GM19351 (cell line): Measurements from ENCODE around the gene SLC28A3.
A peak's percentile ranks its signal among the peaks of the same experiment; 100 is the strongest.

Source experiments
- ATAC-seq: cut with Tn5 transposase; IDR thresholded peaks from one replicate; pipeline ENCODE4 v1.9.1; 2021; ENCODE audit warnings: mild to moderate bottlenecking, moderate library complexity; ENCODE audit not compliant: unreplicated experiment

The SLC28A3 gene

DNA sequence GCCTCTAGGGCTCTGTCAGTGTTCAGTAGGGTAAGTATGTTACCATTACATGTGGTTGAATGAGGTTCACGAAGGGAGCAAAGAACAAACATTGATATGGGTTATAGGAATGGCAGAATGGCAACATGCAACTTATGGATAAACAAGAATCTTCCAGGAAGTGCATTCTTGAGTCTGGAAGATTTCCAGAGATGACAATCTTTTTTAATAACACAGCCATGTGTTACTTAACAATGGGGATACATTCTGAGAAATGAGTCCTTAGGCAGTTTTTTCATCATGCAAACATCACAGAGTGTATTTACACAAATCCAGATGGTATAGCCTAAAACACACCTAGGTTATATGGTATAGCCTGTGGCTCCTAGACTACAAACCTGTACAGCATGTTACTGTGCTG lies 9.1 kb upstream of the SLC28A3 start:
- no peak for ATAC-seq

DNA sequence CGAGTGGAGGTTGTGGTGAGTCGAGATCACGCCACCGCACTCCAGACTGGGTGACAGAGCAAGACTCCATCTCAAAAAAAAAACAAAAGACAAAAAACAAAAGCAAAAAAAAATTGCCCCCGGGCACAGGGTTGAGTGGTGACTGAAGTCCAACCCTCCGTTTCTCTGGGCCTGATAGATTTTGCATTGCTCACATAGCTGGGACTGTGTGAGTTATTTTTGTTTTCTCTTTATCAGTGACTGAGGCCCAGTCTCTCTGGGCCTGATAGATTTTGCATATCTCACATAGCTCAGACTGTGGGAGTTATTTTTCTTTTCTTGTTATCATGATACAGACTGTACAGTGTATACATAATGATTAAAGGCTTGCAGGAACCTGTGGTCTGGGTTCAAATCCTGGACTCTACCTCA lies 2.6 kb upstream of the SLC28A3 start:
- ATAC-seq, result no peak

DNA sequence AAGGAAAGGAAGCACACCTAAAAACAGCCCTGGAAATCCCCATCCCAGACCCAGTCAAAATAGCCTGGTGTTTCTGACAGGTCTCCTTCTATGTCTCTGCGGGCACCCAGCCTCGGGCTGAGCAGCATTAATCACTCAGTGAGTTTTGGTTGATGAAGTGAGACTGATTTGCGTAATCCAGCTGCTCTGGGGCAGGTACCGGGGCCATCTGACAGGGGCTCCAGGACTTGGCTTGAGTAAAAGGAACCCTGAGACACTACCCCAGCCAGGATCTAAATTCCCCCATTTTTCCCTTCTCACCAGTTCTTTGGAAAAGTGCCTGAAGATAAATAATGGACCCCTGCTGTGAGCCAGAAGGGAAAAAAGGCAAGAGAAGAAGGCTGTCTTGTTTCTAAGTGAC lies 596 bp downstream of the SLC28A3 start:
- no peak for ATAC-seq

DNA sequence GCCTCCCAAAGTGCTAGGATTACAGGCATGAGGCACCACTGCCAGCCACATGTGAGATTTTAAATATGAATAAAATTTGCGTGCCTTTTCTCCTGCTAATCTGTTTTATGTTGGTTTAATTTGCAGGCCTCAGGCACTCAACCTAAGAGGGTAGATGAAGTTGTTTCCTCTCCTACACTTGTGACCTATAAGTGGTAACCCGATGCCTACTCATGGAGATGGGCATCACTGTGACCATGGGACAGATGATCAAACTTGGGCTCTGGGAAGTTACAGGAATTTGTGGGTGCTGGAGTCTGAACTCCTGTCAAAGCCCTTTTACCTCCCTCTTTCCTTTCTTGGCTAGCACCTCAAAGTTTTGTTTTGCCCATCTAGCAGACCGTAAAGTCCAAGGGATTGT lies 1.1 kb downstream of the SLC28A3 start:
- ATAC-seq, result no peak

DNA sequence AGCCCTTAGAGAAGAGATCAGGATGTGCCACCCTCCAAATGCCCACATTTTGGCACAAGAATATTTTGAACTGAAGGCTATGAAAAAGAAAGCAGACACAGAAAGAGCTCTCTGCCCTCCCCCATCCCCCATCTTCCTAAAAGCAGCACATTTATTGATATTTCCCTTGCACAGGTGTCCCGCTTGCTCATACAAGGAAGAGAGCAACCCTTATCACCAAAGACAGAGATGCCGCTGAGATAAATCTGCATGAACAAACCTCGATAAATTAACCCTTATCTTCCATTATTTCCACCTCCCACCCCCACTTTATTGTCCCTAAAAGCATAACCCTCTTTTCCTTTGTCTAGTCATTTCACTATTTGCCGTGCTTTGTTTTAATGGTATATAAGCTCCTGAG lies 1.8 kb downstream of the SLC28A3 start:
- no peak for ATAC-seq

DNA sequence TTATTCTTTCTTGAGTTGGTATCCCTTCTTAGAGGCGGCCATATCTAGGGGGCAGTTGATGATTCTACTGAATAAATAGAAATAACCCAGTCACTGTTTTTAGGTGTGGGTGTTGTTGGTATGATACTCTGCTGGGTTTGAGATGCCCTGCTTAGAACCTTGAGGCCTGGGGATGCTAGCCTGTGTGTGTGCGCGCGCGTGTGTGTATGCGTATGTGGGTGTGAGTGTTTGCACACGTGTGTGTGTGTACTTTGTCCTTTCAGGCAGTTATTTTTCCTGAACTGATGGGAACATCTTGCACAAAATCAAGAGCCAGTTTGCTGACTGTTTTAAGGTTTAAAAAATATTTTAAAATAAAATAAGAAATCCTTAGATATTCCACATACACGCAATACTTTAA lies 3.3 kb downstream of the SLC28A3 start:
- ATAC-seq, result no peak

DNA sequence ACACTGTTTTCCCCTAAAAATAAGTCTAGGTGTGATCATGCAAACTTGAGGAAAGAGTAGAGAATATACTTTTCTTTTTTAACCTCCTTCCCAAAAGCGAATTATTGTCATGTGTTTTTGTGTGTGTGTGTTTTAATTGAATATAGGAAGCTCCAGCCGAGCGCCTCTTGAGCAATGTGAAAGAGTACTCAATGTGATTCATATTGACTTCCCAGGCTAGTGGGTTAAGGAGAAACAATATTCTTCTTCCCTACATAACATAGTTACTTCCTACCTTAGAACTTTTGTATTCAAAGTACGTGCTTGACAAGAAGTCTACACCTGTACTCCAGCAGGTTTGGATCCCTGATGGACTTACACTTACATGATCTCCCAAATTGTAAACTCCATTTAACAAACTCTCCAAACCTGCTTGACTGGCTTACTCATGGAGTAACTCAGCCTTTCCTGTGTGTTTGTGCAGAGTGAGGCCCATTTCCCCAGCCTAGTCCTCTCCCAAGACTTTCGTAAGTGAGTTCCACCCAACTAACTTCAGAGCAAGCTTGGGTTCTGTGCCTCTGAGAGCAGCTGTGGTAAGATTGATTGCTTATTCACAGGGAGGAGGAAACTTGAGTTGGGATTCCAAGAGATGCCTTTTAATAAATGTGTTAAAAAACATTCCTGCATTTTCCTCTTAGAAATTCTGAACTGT lies 9.3 kb downstream of the SLC28A3 start:
- no peak for ATAC-seq

DNA sequence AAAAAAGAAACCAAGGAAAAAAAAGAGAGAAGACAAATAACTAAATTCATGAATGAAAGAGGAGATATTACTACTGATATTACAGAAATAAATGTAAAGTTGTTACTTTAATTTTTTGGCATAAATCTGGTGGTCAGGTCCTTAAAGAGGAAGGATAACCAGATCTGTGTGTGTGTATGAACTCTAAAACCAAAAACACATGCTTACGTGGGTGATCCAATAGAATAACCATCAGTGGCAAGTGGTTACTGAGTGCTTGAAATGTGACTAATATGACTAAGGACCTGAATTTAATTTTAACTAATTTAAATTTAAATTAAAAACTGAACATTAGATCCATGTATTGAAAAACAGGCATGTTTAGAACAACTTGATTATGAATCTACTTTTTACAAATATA lies 10.3 kb downstream of the SLC28A3 start:
- no peak for ATAC-seq

DNA sequence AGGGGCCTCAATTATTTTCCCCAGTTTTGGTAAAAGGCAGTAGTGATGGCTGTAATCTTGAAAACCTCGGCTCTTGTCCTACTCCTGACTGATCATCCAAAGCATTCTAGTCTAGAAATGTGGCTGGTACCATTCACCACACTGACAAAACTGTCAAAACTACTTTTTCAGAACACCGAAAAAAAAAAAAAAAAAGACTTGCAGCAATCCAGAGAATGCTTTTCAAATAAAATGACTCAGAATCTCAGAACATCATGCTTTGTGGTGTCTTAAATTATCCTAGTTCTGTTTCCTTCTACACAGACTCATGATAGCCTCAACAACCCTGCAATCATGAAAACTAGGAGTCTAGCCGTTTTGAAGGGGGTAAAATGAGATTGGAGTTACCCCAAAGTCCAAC lies 13.4 kb downstream of the SLC28A3 start:
- ATAC-seq, result no peak

DNA sequence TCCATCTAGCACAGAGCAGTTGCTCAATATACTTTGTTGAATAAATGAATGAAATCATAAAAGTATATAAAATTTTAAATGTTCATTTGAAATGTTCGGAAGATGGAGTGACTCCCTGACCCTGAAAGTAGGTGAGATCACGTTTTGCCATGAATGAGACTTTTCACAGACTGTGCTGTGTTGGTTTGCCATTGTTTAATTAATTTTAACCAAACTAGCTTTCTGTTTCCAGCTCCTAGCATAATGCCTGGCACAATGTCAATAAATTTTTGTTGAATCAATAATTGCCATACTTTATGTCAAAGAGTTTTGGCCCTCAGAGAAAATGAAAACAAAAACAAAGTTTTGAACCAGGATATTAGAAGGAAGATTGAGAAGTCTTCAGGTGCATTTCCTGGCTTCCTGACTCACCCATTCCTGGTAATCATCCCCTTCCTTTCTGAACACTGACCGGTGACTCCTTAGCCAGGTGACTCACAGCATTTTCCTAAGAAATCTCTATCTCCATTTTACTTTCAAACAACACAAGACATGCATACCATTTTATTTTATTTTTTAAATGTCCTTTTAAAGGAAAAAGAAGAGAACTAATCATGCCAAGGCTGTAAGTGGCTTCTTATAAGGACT lies 15.1 kb downstream of the SLC28A3 start:
- ATAC-seq, result no peak

DNA sequence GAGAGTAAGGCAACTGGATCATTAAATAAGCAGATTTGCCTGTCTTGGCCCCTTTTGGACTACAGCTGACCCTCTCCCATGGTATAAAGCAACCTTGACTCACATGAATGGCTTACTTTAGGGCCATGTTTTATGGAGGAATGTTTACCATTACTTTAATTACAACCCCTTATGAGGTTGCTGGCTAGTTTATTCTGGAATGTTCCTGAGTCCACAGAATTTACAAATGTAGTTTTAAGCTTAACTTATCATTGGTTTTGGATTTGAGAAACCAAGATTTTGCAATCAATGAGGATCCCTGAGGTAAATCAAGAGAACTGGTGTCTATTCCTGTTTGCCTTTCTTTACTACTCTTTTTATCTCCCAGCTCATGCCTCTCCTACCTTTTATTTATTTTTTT lies 15.7 kb downstream of the SLC28A3 start:
- no peak for ATAC-seq

DNA sequence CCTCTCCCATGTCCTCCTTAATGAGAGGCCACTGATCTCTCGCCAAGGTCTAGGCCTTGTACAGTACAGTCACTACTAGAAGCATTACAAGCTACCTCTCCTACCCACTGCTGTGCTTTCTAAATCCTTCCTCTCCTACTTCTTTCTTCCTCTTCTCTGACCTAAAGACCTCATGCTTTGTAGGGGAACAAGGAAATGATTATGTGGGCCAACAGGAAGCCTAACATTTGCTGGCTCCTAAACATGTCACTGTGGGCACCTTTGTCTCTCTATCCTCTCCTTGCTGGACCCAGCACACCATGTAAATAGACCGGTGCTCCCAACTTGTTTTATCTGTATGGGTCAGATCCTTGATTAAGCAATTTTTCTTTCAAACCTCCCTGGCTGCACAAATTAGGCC lies 16.7 kb downstream of the SLC28A3 start:
- no peak for ATAC-seq

DNA sequence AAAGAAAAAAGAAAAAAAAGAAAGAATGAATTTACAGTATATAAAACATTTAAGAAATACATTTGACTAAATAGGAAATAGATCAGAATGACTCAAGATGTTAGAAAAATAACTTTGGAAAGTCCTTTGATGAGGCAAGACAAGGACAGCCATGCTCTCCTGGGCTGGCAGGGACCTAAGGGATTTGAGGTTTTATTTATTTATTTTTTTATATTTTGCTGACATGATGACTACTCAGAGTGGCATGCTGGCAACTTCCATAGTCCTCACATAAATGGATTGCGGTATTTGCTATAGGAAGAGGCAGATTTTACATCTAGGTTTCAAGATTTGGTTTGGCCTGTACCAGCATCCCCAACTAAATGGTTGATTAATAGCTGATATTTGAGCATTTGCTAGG lies 17.7 kb downstream of the SLC28A3 start:
- no peak for ATAC-seq

DNA sequence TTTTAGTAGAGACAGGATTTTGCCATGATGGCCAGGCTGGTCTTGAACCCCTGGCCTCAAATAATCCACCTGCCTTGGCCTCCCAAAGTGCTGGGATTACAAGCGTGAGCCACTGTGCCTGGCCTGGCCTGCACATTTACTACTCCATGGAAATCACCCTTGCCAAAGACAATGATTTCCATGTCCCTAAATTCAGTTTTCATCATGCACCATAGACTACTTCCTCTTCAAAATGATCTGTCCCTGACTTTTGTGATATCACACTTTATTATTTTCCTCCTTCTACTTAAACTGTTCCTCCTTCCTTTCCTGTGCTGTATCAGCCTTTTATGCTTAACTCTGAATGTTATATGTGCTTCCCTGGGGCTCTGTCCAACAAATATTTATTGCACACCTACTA lies 20.3 kb downstream of the SLC28A3 start:
- no peak for ATAC-seq

DNA sequence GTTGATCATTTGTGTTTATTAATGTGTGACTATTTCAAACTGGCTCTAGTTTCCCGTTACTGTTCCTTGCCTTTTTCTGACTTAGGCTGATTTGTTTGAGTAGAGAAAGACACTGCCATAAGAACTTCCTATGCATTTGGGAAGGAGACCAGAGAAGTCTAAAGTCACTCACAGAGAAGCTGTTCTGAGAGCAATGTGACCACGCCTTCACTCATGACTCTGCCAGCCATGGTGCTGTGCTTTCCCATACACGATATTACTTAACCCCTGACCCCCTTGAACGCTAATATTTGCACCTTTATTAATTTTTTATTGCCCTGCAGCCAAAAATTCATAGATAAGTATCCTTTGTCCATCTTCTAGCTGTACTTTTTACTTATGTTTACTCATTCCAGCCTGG lies 20.9 kb downstream of the SLC28A3 start:
- ATAC-seq, result no peak

DNA sequence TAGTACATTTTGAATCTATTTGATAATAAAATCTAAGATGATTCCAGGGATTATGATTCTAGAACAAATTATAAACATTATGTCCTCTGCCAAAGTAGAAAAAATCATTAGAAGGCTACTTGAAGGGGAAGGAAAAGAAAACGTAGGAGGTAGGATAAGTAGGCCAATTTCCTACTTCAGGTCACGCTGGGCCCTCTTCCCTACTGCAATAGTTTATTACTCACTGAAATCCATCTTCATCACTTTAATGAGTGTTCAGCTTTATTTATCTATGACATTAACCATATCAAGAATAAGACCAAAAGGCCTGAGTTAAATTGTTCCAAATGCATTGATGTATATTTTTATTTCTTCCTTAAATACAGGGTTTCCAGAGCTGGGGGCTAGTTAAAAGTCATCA lies 21.6 kb downstream of the SLC28A3 start:
- ATAC-seq, result no peak

DNA sequence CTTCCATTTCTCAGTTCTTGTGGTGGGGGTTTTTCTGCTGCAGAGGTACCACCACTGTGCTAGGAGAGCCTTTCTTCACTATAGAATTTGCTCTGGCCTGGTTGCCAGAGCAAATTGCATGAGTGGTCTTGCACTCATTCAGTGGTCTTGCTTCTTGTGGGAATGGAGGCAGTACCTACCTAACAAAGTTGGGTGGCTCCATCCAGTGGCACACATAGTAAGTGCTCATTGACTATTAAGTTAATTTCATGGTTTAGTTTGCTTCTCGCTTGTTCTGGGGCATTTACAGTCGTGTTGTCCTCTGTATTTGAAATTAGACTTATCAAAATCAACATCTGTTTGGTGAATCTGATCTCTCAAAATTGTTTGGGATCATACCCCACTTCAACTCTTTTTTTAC lies 23.0 kb downstream of the SLC28A3 start:
- no peak for ATAC-seq

DNA sequence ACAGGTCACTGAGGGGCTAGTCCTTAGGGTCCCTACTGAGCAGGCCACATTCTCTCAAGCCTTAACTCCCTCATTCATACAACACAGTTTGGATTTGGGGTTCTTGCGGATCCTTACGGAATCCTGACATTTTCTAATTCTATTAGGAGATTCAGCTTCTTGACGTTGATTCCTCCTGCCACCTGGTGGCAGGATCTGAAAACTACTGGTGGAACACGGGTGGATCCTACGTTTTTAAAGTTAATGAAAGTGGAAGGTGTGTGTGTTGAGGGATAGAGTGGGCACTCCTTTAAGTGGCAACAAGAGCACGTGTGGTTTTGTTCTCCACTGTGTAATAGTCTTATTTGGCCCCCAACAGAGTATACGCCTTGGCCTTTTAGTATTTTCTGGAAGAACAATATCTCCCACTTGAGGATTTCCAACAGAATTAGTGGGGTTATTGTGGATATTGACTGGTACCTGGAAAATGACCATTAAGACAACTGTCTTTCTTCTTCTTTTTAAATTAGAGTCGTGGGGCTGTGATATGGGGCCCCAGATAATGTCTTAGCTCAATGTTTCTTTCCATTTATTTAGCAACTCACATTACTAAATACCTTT lies 25.2 kb downstream of the SLC28A3 start:
- peak; percentile 73 for ATAC-seq

DNA sequence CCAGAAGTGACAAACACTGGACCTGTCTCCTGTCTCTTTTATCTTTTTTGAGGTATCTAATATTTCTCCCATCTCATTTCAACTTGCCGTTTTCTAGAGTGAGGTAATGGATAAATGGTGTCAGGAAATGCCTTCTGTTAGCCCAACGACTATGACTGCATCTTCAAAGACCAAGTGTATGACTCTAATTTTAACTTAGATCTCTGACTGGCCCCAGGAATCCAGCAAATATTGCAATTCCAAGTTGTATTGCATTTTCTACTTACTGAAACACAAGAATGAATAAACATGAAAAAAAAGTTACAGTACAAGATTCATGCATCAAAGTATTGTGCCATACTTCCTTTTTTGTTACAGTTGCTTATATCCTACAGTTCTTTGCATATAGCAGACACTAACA lies 26.3 kb downstream of the SLC28A3 start:
- ATAC-seq, result no peak

DNA sequence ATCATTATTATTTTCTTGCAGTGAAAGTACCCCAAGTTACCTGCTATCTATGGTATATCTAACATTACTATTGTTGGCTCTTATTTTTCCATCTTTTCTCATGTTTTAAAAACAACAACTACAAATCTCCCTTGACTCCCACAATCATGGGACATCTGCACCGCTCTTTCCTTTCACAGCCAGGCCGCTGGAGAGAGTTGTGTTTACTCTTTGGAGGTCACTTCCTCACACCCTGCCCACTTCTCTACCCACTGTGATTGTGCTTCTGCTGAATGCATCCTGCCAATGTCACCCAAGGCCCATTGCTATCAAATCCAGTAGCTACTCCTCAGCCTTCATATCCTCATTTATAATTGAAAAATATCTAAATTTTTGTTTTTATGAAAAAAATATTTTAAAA lies 29.7 kb downstream of the SLC28A3 start:
- no peak for ATAC-seq

DNA sequence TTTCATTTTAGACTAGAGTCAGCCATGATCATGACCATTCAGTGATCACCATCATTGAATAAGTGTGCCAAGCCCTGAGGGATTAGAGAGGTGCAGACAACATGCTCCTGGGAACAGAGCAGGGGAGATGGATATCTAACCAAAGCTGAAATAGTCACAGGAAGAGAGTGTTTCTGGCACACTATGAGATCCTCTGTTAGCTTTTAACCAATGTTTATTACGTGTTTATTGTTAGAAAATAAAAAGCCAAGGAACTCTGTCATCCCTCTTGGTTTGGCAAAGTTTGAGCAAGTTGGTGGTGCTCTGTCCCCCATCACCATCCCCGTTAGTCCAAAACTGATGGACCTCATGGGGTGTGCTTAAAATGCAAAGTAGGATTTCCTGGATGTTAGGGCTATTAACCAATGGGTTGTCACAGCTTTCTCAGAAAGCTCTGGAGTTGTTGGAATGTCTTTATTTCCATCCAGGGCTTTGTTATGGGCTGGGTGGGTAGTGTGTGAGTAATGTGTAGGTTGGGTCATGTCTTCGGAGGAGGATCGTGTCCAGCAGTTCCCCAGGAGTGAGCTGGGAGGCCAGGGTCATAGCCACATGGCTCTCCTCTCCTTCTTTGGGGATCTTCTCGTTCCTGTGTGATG lies 34.9 kb downstream of the SLC28A3 start:
- ATAC-seq, result no peak

DNA sequence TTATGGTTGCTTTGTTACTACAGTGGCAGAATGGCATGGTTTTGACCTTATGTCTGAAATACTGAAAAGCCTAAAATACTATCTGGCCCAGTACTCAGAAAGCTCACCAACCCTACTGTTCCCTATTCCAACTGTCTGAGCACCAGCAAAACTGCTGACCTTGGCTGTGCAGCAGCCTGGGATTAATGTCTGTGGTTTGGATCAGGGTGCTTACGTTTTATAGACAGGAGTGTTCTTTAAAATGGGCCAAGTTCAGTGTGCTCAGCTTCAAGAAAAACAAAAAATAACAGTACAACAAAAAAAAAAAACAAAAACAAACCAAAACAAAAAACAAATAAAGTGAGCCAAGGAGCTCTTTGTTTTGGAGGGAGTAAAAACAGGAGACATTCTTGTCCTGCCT lies 36.4 kb downstream of the SLC28A3 start:
- no peak for ATAC-seq
